HL-60 (cell line): ENCODE measurements around the gene YY1.

Experiments used
- DNase-seq, 2 experiments: peaks; one replicate each; pipeline ENCODE4 v3.0.0-alpha.2; 2010 to 2020; ENCODE audit warnings: low read depth in 1 of 2, low spot score in 1 of 2
- H3K27ac ChIP-seq: fragments of 250-450 bp; sonication (Bioruptor Pico); replicated peaks from 2 replicates; pipeline ENCODE4 v1.5.1; 2020; ENCODE audit warnings: mild to moderate bottlenecking, moderate library complexity
- H3K27me3 ChIP-seq: fragments of 250-450 bp; sonication (Bioruptor Pico); 2 replicates; pipeline ENCODE4 v1.5.1; 2021; ENCODE audit warnings: mild to moderate bottlenecking, moderate library complexity; ENCODE audit not compliant: insufficient read depth, poor library complexity, severe bottlenecking
- H3K4me3 ChIP-seq: replicated peaks from 2 replicates; pipeline ENCODE4 v1.5.1; 2011; ENCODE audit warnings: mild to moderate bottlenecking, control low read depth, low read length; ENCODE audit not compliant: insufficient read depth
- CTCF ChIP-seq: IDR thresholded peaks from one replicate; pipeline ENCODE4 v1.5.1; 2011; ENCODE audit warnings: low read length, control low read depth, inconsistent platforms; ENCODE audit not compliant: insufficient read depth
- GABPA ChIP-seq: IDR thresholded peaks from 2 replicates; pipeline ENCODE4 v1.6.1; 2012; ENCODE audit warnings: low read depth
- POLR2AphosphoS5 ChIP-seq: IDR thresholded peaks from 2 replicates; pipeline ENCODE4 v1.6.1; 2012; ENCODE audit warnings: low read depth
- REST ChIP-seq: IDR thresholded peaks from 2 replicates; pipeline ENCODE4 v1.6.1; 2012; ENCODE audit warnings: low read depth; ENCODE audit not compliant: insufficient replicate concordance
- SPI1 ChIP-seq: IDR thresholded peaks from 2 replicates; pipeline ENCODE4 v1.6.1; 2012; ENCODE audit warnings: low read depth, mild to moderate bottlenecking, borderline replicate concordance

YY1 gene

GRCh38 chr14:100193417-100194357 is 45.3 kb upstream of the YY1 start:
- H3K4me3 ChIP-seq: peak overlapping the region; percentile 38
- no peaks in the 10 kb centered on the region for H3K27me3 ChIP-seq
- TF ChIP-seq REST (no peak), SPI1 (no peak), CTCF (no peak), POLR2AphosphoS5 (no peak), GABPA (no peak)
- peak overlapping the region; percentile 71 for H3K27ac ChIP-seq
- peak in 1 of 2 experiments; percentile 14 for DNase-seq

- no peak for TF ChIP-seq SPI1
- TF ChIP-seq GABPA: no peak
- TF ChIP-seq CTCF: no peak
- DNase-seq: no peak
- H3K4me3 ChIP-seq: no peak overlapping the region
- no peak overlapping the region for H3K27ac ChIP-seq
- H3K27me3 ChIP-seq: no peaks in the 10 kb centered on the region
These were observed 39.6 kb upstream of the YY1 start for GRCh38 chr14:100199240-100199860.

- Histone ChIP-seq H3K4me3 (no peak overlapping the region), H3K27me3 (no peaks in the 10 kb centered on the region), H3K27ac (no peak overlapping the region)
- DNase-seq: no peak
- TF ChIP-seq SPI1 (no peak), GABPA (no peak), CTCF (no peak), REST (no peak), POLR2AphosphoS5 (no peak)
These were observed 38.6 kb upstream of the YY1 start for GRCh38 chr14:100200311-100200710.
